Naive B cell (primary cell): ENCODE measurements around the gene PTPN11. TPM values are rescaled to one million over a fixed set of nuclear protein-coding genes. Genes with fewer than 3 reads are reported as not detected.
"Not testable (repeated sequence)": the region's sequence is repeated elsewhere in the genome, so short reads cannot be mapped to it uniquely, and the experiment has no call there.

Source experiments
- ATAC-seq, 2 donors: fragments of 150-1000 bp; cut with Tn5 transposase; 2 replicates each; pipeline ENCODE4 v1.10.0; 2021; ENCODE audit warnings: low read depth in 2 of 2, mild to moderate bottlenecking in 2 of 2, moderate library complexity in 2 of 2
- DNase-seq: peaks from one replicate; pipeline ENCODE4 v3.0.0; 2022
- H3K27ac Mint-ChIP-seq, 6 donors: one replicate each; pipeline ENCODE4 v1.8.0; 2020 to 2022; ENCODE audit warnings: mild to moderate bottlenecking in 6 of 6, mixed read lengths in 6 of 6, moderate library complexity in 5 of 6, inconsistent platforms in 2 of 6
- H3K27me3 Mint-ChIP-seq, 3 donors: one replicate each; pipeline ENCODE4 v1.8.0; 2021 to 2022; ENCODE audit warnings: mixed read lengths in 3 of 3, mild to moderate bottlenecking in 1 of 3
- H3K36me3 Mint-ChIP-seq, 2 donors: one replicate each; pipeline ENCODE4 v1.8.0; 2020 to 2022; ENCODE audit warnings: mixed read lengths in 2 of 2, inconsistent platforms in 1 of 2, mild to moderate bottlenecking in 1 of 2
- H3K4me1 Mint-ChIP-seq, 3 donors: one replicate each; pipeline ENCODE4 v1.8.0; 2020 to 2022; ENCODE audit warnings: mixed read lengths in 3 of 3, inconsistent platforms in 1 of 3, mild to moderate bottlenecking in 1 of 3, moderate library complexity in 1 of 3
- H3K4me3 Mint-ChIP-seq, 8 donors: one replicate each; pipeline ENCODE4 v1.8.0; 2020 to 2022; ENCODE audit warnings: mild to moderate bottlenecking in 8 of 8, mixed read lengths in 8 of 8, moderate library complexity in 8 of 8, inconsistent platforms in 2 of 8
- H3K9me3 Mint-ChIP-seq, 7 donors: one replicate each; pipeline ENCODE4 v1.8.0; 2020 to 2022; ENCODE audit warnings: mixed read lengths in 7 of 7, mild to moderate bottlenecking in 5 of 7, inconsistent platforms in 2 of 7, moderate library complexity in 1 of 7
- polyA plus RNA-seq, 6 donors: library from polyadenylated mRNA; unstranded; fragments of 300-500 nt; fragmentation: Illumina TruSeq; gene quantifications; one replicate each; pipeline ENCODE4 v1.2.3, GENCODE V29; 2021; ENCODE audit warnings: low read depth in 6 of 6

Gene PTPN11
- polyA plus RNA-seq, 6 donors from 2014 or later: 29.3 to 86.3 (median 76.2) TPM

DNA sequence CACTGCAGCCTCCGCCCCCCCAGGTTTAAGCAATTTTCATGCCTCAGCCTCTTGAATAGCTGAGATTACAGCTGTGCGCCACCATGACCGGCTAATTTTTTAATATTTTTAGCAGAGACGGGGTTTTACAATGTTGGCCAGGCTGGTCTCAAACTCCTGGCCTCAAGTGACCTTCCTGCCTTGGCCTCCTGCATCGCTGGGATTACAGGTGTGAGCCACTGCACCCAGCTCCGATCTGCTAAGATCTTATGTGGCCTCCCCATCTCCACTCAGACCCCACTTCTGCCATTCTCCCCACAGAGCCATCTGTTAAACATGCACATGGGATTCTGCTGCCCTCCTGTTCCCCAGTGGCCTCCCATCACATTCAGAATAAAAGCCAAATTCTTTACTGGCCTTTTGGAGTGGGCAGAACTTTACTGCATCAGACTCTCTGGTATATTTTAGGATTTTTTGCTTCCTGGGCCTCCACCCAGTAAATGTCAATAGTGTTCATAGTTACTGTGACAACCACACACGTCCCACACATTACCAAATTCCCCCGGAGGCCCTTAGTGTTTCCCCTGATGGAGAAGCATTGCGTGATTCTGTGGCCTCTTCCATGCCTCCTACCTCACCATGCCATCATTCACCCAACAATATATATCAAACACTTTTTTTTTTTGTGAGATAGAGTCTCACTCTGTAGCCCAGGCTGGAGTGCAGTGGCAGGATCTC, 96.3 kb downstream of the PTPN11 start:
- DNase-seq (no peak), ATAC-seq (no peak)
- Mint-ChIP-seq H3K27me3 (peaks cover 0 to 4% (median 0%) of the 10 kb centered on the region in 3 donors), H3K4me3 (no peak overlapping the region), H3K9me3 (peaks cover 0 to 4% (median 0%) of the 10 kb centered on the region in 7 donors), H3K4me1 (no peaks in the 10 kb centered on the region), H3K36me3 (no peaks in the 10 kb centered on the region), H3K27ac (no peak overlapping the region)

DNA sequence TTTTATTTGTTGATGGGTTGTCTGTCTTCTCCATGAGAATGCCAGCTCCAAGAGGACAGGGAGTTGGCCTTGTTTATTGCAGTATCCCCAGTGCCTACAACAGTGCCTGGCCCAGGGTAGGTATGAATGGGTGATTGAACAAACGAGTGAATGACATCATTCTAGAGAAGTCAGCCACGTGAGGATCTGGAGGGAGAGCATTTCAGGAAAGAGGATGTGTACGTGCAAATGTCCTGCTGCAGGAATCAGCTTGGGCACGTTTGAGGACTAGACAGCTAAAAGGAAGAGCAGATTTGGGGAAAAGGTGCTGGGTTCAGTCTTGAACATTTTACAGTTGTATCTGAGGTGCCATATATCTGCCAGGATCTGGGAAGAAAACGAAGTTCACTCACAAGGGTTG, 97.1 kb downstream of the PTPN11 start:
- Mint-ChIP-seq H3K27me3 (peaks cover 4 to 10% (median 8%) of the 10 kb centered on the region in 3 donors), H3K36me3 (no peaks in the 10 kb centered on the region), H3K4me3 (no peak overlapping the region), H3K9me3 (peaks cover 0 to 4% (median 0%) of the 10 kb centered on the region in 7 donors), H3K27ac (no peak overlapping the region), H3K4me1 (no peaks in the 10 kb centered on the region)
- ATAC-seq: no peak
- DNase-seq: no peak

DNA sequence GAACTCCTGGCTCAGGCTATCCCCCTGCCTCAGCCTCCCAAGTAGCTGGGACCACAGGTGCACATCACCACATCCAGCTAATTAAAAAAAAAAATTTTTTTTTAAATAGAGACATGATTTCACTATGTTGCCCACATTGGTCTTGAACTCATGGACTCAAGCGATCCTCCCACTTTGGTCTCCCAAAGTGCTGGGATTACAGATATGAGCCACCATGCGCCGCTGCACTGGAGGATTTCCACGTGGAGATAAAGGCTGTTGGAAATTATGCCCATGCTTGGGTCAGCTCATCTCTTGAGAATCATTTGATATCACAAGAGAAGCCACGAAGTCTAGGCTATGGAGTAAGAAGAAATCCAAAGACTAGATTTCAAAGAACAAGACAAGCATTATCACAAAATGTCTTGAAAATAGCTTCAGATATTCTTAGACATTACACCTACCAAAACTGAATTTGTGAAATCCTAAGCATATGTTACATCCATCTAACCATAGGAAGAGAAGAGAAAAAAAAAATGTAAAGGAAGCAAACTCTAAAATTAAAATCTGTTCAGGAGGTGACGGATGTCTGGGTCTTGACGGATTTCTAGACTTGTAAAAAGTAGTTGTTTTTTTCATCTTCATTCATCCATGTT, 99.1 kb downstream of the PTPN11 start:
- Mint-ChIP-seq H3K36me3 (no peaks in the 10 kb centered on the region), H3K27me3 (peaks cover 4 to 10% (median 8%) of the 10 kb centered on the region in 3 donors), H3K4me3 (no peak overlapping the region), H3K27ac (no peak overlapping the region), H3K4me1 (no peaks in the 10 kb centered on the region), H3K9me3 (peaks cover 0 to 4% (median 0%) of the 10 kb centered on the region in 7 donors)
- ATAC-seq (no peak), DNase-seq (no peak)

DNA sequence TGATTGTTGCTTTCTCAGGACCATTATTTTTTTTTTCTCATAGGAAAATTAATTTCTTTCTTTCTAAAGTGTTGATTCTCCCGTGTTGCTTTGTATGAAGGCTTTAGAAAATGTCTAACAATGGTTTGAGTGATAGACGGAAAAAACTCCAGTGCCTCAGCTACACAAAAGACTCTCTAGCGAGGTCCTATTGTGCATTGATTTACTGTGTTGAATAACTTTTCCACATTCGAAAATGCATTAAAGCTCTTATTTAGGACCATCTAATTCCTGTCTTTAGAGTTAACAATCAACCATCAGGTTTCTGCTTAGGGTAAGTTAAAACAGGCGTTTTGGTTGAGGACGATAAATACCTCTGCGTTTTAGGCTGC, 99.6 kb downstream of the PTPN11 start:
- Mint-ChIP-seq H3K4me1 (no peaks in the 10 kb centered on the region), H3K27ac (no peak overlapping the region), H3K36me3 (no peaks in the 10 kb centered on the region), H3K4me3 (no peak overlapping the region), H3K9me3 (peaks cover 0 to 4% (median 0%) of the 10 kb centered on the region in 7 donors), H3K27me3 (peaks cover 4 to 10% (median 8%) of the 10 kb centered on the region in 3 donors)
- DNase-seq (no peak), ATAC-seq (no peak)

DNA sequence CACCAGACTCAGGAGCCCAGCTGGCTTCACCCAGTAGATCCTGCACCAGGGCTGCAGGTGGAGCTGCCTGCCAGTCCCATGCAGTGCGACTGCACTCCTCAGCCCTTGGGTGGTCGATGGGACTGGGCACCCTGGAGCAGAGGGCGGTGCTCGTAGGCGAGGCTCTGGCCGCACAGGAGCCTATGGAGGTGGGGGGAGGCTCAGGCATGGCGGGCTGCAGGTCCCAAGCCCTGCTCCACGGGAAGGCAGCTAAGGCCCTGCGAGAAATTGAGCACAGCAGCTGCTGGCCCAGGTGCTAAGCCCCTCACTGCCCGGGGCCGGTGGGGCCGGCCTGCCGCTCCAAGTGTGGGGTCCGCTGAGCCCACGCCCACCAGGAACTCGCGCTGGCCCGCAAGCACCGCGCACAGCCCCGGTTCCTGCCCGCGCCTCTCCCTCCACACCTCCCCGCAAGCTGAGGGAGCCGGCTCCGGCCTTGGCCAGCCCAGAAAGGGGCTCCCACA, 101.1 kb downstream of the PTPN11 start:
- not testable (repeated sequence) for H3K4me3 Mint-ChIP-seq, DNase-seq, H3K9me3 Mint-ChIP-seq

DNA sequence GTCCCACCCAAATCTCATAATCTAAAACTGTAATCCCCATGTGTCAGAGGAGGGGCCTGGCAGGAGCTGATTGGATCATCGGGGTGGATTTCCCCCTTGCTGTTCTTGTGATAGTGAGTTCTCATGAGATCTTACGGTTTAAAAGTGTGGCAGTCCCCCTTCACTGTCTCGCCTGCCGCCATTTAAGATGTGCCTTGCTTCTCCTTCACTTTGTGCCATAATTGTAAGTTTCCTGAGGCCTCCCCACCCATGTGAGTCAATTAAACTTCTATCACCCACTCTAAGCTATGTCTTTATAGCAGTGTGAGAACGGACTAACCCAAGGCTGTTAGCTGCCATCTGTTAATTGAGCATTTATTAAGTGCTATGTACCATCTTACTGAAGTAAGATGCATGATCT, 105.1 kb downstream of the PTPN11 start:
- Mint-ChIP-seq H3K27ac (peak overlapping the region in 1 of 6 donors; percentile 8), H3K9me3 (peaks cover 0 to 8% (median 3%) of the 10 kb centered on the region in 7 donors), H3K27me3 (peaks cover 4 to 18% (median 13%) of the 10 kb centered on the region in 3 donors), H3K4me3 (no peak overlapping the region), H3K36me3 (no peaks in the 10 kb centered on the region), H3K4me1 (no peaks in the 10 kb centered on the region)
- ATAC-seq: no peak
- DNase-seq: no peak

More for the DNA sequence above, 101.1 kb downstream of the PTPN11 start:
- H3K27ac Mint-ChIP-seq, H3K36me3 Mint-ChIP-seq, H3K4me1 Mint-ChIP-seq, ATAC-seq: not testable (repeated sequence)
- peaks cover 4 to 10% (median 8%) of the 10 kb centered on the region in 3 donors for H3K27me3 Mint-ChIP-seq

DNA sequence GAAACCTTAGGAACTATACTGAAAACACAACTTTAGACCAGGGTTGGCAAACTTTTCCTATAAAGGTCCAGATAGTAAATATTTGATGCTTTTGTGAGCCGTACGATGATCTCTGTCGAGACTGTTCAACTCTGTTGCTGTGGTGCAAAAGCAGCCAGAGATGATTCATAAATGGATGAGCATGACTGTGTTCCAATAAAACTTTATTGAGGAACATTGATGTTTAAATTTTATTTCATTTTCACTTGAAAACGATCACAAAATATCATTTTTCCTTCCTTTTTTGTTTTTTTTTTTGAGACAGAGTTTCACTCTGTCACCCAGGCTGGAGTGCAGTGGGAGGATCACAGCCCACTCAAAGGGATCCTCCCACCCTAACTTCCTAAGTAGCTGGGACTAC, 105.5 kb downstream of the PTPN11 start:
- Mint-ChIP-seq H3K36me3 (no peaks in the 10 kb centered on the region), H3K4me3 (no peak overlapping the region), H3K27ac (no peak overlapping the region), H3K27me3 (peaks cover 4 to 18% (median 13%) of the 10 kb centered on the region in 3 donors), H3K4me1 (no peaks in the 10 kb centered on the region), H3K9me3 (peaks cover 0 to 8% (median 3%) of the 10 kb centered on the region in 7 donors)
- no peak for ATAC-seq
- DNase-seq: no peak

DNA sequence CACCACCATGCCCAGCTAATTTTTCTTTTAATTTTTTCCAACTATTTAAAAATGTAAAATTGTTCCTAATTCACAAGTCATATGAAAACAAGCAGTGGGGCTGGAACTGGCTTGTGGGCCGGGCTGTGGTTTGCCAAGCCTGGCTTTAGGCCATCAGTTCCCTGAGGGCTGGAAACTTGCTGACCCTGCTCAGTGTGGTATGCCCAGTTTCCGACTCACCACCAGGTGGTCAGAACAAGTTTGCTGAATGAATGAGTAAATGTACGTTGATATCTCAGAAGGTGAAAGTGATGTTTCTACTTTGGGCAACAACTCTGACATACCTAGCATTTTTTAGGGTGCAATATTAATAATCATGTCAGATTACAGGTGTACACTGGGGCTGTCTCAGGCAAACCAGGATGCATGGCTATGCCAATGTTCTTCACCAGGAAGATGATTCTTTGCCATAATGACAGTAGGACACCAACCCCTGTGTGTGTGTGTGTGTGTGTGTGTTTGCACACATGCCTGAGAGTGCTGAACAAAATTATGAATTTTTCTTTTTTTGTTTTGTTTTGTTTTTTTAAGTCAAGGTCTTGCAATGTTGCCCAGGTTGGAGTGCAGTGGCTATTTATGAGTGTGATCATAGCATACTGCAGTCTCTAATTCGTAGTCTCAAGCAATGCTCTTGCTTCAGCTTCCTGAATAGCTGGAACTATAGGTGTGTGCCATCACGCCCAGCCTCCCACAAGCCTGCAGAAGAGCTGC, 106.1 kb downstream of the PTPN11 start:
- DNase-seq (no peak), ATAC-seq (no peak)
- Mint-ChIP-seq H3K4me1 (no peaks in the 10 kb centered on the region), H3K27ac (no peak overlapping the region), H3K9me3 (peaks cover 0 to 8% (median 3%) of the 10 kb centered on the region in 7 donors), H3K36me3 (no peaks in the 10 kb centered on the region), H3K4me3 (no peak overlapping the region), H3K27me3 (peaks cover 4 to 18% (median 14%) of the 10 kb centered on the region in 3 donors)

DNA sequence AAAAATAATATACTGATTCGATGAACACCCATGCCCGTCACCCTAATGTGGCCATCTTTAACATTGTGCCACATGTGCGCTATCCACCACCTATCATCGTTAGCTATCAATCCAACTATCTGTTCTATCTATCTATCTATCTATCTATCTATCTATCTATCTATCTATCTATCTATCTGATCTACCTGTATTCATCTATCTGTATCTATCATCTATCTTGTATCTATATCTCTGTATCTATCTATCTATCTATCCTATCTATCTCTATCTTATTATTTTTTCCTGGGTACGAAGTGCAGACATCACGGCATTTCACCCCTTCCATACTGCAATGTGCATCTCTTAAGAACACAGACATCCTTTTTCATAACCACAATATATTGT, 106.7 kb downstream of the PTPN11 start:
- H3K9me3 Mint-ChIP-seq: peaks cover 0 to 8% (median 3%) of the 10 kb centered on the region in 7 donors
- ATAC-seq: no peak
- no peak for DNase-seq
- H3K27ac Mint-ChIP-seq: no peak overlapping the region
- no peaks in the 10 kb centered on the region for H3K36me3 Mint-ChIP-seq
- peaks cover 2 to 16% (median 15%) of the 10 kb centered on the region in 3 donors for H3K27me3 Mint-ChIP-seq
- no peaks in the 10 kb centered on the region for H3K4me1 Mint-ChIP-seq
- no peak overlapping the region for H3K4me3 Mint-ChIP-seq

DNA sequence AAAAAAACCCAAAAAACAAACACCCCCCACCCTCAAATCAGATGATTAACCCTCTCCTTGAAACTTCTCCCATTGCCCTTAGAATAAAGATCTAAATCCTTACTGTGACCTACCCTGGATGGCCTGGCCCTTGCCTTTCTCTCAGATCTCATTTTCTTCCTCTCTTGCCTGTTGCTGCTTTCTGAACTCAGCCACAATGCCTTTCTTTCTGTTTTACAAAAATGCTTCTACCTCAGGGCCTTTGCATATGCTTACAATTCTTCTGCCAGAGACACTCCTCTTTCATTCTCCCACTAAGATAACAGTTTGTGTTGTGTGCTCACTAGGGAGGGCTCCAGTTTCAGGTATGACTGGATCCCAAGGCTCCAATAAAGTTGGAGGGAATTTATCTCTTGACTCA, 108.3 kb downstream of the PTPN11 start:
- Mint-ChIP-seq H3K4me1 (no peaks in the 10 kb centered on the region), H3K9me3 (peaks cover 0 to 8% (median 3%) of the 10 kb centered on the region in 7 donors), H3K27ac (no peak overlapping the region), H3K36me3 (no peaks in the 10 kb centered on the region), H3K27me3 (peaks cover 0 to 14% (median 10%) of the 10 kb centered on the region in 3 donors), H3K4me3 (no peak overlapping the region)
- DNase-seq (no peak), ATAC-seq (no peak)

DNA sequence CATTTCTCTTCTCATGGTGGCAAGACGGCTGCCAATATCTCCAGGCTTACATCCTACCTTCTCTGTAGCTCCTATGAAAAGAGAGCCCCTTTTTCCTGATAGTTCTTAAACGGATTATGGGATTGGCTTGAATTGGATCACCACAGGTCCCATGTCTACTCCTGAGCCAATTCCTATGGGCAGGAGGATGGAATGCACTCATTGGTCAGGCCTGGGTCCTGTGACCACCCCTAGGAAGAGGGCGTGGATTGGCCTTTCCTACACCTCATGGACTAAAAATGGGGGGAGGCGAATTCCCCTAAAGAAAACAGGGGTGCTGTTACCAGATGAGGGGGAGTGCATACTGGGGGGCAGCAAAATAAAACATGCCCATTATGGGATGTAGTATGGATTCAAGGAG, 108.8 kb downstream of the PTPN11 start:
- H3K4me3 Mint-ChIP-seq: no peak overlapping the region
- H3K27ac Mint-ChIP-seq: no peak overlapping the region
- H3K27me3 Mint-ChIP-seq: peaks cover 0 to 16% (median 10%) of the 10 kb centered on the region in 3 donors
- no peak for DNase-seq
- H3K4me1 Mint-ChIP-seq: no peaks in the 10 kb centered on the region
- ATAC-seq: no peak
- H3K36me3 Mint-ChIP-seq: no peaks in the 10 kb centered on the region
- H3K9me3 Mint-ChIP-seq: peaks cover 0 to 8% (median 3%) of the 10 kb centered on the region in 7 donors

DNA sequence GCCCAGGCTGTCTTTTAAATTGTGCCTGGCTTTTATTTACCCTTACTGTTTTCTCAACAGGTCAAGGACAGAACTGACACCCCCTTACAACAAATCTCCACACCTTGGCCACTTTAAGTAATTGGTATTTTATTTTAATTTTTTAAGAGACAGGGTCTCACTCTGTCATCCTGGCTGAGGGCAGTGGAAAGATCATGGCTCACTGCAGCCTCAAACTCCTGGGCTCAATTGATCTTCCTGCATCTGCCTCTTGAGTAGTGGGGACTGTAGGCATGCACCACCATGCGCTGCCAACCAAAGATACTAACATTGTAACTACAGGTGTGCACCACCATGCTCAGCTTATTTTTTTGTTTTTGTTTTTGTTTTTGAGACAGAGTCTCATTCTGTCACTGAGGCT, 109.8 kb downstream of the PTPN11 start:
- H3K4me3 Mint-ChIP-seq: no peak overlapping the region
- peaks cover 0 to 8% (median 3%) of the 10 kb centered on the region in 7 donors for H3K9me3 Mint-ChIP-seq
- no peak overlapping the region for H3K27ac Mint-ChIP-seq
- no peak for ATAC-seq
- DNase-seq: no peak
- H3K36me3 Mint-ChIP-seq: no peaks in the 10 kb centered on the region
- H3K27me3 Mint-ChIP-seq: peaks cover 0 to 16% (median 10%) of the 10 kb centered on the region in 3 donors
- no peaks in the 10 kb centered on the region for H3K4me1 Mint-ChIP-seq

DNA sequence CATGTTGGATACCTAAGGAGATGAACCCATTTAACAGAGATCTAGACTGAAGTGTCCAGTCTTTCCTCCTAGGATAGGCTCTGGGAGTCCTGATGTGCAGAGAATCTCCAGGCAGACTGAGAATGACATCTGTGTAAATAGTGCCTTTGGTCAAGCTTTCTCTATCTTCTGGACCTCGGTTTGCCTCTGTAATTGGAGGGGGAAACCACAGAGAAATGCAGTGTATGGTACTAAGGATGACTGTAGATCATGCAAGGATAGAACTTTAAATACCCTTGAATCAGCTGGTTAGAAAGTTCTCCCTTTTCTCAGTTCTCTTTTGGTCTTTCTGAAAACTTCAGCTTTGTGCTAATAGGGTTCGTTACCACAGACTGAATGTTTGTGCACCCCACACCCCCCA, 112.2 kb downstream of the PTPN11 start:
- Mint-ChIP-seq H3K36me3 (no peaks in the 10 kb centered on the region), H3K27ac (no peak overlapping the region), H3K4me3 (no peak overlapping the region), H3K27me3 (peaks cover 0 to 24% (median 23%) of the 10 kb centered on the region in 3 donors), H3K4me1 (no peaks in the 10 kb centered on the region), H3K9me3 (peaks cover 0 to 8% (median 3%) of the 10 kb centered on the region in 7 donors)
- no peak for DNase-seq
- ATAC-seq: no peak
